HG02840 (cell line): Measurements from ENCODE around the gene MCRS1.

ENCODE experiments used
- ATAC-seq: cut with Tn5 transposase; IDR thresholded peaks from one replicate; pipeline ENCODE4 v1.9.1; 2021; ENCODE audit warnings: mild to moderate bottlenecking, moderate library complexity, moderate number of reproducible peaks; ENCODE audit not compliant: unreplicated experiment, low FRiP score

The MCRS1 gene

DNA sequence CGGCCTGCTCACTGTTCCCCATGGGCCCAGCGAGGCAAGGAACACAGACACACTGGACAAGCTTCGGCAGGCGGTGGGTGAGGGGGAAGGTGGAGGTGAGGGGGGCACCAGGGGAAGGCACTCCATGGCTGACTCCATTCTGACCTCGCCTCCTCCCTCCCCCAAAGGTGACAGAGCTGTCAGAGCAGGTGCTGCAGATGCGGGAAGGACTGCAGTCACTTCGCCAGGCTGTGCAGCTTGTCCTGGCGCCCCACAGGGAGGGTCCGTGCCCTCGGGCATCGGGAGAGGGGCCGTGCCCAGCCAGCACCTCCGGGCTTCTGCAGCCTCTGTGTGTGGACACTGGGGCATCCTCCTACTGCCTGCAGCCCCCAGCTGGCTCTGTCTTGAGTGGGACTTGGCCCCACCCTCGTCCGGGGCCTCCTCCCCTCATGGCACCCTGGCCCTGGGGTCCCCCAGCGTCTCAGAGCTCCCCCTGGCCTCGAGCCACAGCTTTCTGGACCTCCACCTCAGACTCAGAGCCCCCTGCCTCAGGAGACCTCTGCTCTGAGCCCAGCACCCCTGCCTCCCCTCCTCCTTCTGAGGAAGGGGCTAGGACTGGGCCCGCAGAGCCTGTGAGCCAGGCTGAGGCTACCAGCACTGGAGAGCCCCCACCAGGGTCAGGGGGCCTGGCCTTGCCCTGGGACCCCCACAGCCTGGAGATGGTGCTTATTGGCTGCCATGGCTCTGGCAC, 10.6 kb downstream of the MCRS1 start:
- ATAC-seq = no peak

DNA sequence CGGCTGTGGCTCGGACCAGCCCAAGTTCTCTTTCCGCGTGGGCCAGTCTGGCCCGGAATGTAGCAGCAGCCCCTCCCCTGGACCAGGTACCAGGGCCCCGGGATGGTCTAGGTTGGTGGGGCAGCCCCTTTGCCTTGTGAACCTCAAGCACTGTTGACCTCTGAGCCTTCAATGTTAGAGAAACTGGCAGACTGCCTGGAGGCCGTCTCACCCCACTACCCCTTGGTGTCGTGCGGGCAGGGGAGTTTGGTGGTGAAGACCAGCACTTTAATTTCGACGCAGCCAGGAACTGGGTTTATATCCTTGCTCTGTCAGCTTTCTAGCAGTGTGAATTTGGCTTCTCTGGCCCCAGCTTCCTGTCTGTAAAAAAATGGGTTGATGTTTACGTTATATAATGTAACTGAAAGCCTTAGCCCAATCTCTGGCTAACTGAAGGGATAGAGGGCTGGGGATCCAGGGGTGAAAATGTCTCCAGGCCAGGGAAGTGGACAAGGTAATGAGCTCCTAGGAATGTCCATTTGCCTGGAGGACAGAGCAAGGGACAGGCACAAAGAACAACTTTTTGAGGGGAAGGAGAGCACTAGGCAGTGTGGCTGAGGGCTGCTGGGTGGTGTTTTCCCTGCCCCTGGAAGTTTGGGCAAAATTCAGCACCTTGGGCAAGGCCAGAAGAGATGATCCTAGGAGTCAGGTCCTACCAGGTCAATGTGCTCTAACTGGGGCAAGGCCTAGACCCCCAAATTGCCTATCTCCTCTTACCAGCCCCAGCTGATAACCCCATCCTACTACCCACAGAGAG, 11.4 kb downstream of the MCRS1 start:
- no peak for ATAC-seq

DNA sequence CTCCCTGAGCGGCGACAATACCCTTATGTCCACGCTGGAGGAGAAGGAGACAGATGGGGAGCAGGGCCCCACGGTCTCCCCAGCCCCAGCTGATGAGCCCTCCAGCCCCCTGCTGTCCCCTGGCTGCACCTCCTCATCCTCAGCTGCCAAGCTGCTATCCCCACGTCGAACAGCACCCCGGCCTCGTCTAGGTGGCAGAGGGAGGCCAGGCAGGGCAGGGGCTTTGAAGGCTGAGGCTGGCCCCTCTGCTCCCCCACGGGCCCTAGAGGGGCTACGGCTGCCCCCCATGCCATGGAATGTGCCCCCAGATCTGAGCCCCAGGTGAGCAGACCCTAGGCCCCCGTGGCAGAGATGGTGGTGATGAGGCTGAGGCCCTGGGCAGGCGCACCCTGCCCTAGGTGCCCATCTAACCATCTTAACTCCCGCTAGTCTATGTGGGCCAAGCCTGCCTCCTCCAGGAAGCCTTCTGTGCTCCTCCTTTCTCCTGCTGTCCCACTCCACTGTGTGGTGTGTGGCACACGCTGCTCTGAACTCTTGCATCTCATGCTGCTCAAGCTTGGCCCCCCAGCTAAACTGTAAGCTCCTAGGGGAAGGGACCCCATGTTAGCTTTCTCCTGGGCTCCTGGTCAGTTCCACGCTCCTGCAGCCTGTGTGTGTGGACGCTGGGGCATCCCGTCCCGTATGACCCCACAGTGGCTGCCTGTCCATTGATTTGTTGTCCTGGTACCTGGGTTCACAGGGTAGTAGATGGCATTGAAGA, 12.1 kb downstream of the MCRS1 start:
- ATAC-seq = no peak

DNA sequence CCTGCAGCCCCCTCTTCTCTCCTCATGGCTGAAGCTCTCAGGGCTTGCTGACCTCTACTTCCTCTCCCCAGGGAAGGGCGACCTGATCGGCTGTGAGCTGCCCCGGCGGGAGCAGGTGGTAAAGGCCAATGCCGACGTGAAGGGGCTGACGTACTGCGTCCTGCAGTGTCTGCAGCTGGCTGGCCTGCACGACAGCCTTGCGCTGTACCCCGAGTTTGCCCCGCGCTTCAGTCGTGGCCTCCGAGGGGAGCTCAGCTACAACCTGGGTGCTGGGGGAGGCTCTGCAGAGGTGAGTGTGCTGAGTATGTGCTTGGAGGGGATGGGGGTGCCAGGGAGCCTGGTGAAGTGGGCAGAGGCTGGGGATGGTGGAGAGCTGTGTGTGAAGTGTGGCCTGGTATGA, 13.7 kb downstream of the MCRS1 start:
- no peak for ATAC-seq

DNA sequence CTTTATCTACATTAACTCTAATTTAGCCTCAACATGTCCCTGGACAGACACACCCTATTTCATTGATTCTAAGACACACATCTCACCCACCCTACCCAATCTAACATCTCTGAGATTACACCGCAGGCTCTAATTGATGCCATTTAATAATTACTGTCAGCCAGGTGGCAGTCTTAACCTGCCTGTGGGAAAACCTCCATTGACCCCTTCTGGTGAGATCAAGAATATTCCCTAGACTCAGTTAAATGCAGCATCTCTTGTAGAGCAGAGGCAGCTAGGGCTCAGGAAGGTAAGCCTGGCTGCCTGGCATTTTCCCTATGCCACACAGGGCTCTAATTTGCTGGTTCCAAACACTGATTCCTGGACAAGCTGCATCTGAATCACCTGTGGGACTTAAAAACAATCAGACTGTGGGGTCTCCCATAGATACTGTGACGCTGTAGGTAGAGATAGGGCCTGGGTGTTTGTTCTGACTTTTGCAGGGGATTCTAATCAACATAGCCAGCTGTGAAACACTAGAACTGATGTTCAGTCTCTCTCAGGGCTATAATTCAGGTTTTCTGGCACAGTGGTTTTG, 14.3 kb downstream of the MCRS1 start:
- ATAC-seq = no peak

DNA sequence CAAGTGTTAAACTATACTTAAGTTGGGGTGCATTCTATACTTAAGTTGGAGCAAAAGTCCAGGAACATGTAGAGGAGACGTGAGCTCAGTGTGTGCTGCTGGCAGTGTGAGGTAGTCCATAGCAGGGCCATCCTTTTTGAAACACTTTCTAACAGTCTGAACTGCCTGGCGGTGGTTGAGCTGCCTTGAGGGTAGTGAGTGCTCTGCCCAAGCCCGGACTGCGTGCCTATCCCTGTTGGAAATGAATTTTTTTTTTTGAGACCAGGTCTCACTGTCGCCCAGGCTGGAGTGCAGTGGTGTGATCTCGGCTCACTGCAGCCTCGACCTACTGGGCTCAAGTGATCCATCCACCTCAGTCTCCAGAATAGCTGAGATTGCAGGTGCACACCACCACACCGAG, 15.0 kb downstream of the MCRS1 start:
- no peak for ATAC-seq

DNA sequence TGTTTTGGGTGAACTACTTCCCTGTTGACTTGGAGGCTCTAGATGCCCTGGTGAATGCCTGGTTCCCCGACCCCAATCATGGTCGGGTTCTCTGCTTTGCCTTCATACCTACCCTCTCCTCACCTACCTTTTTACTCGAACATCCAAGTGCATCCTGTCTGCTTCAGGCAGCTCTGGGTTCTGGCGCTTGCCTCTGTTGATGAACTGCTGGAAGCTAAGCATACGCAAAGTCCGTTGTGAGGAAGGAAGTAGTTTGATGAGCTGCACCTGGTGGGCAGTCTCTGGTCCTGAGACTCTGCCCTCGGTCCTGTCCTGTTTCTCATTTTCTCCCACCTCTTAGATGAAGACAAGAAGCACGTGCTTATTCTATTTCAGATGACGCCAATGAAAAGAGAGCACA, 15.5 kb downstream of the MCRS1 start:
- no peak for ATAC-seq

DNA sequence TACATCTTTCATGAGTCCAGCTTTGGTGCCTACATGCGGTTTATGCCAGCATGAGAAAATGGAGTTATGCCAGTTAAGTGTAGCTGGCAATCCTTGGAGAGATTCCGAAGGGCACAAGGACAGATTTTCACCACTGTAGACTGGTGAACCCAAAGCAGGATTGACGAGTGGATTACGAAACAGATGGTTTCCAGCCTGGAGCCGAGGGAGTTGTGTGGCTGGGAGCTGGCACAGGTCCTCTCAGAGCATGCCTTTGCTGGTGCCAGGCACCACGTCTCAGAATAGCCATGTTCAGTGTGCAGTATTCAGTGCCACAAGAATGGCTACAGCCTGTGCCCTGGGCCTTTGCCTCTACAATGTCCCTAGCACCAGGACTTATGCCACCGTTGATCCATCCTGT, 15.9 kb downstream of the MCRS1 start:
- ATAC-seq = no peak

DNA sequence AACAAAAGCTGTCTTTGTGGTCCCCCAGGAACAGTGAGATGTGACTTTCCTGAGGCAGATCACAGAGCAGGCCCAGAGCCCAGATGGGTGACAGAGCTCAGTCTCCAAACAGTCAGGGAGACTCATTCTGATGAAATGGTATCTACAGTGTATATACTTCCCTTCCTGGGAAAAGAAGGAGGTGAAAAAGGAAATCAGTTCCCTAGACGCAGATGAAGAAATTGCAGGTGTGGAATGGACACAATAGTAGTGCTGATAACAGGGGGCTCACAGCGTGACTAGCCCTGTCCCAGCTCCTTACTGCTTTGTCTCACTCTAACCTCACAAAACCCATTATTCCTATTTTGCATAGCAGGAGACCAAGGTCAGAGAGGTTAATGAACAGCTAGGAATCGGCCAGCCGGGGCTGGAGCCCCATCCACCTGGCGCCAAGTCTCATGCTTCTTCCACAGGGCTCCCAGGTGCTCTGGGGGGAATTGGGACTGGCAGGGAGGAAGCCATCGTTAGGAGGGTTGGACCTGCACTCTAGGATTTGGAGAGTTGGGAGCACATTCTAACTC, 17.2 kb downstream of the MCRS1 start:
- ATAC-seq = no peak

DNA sequence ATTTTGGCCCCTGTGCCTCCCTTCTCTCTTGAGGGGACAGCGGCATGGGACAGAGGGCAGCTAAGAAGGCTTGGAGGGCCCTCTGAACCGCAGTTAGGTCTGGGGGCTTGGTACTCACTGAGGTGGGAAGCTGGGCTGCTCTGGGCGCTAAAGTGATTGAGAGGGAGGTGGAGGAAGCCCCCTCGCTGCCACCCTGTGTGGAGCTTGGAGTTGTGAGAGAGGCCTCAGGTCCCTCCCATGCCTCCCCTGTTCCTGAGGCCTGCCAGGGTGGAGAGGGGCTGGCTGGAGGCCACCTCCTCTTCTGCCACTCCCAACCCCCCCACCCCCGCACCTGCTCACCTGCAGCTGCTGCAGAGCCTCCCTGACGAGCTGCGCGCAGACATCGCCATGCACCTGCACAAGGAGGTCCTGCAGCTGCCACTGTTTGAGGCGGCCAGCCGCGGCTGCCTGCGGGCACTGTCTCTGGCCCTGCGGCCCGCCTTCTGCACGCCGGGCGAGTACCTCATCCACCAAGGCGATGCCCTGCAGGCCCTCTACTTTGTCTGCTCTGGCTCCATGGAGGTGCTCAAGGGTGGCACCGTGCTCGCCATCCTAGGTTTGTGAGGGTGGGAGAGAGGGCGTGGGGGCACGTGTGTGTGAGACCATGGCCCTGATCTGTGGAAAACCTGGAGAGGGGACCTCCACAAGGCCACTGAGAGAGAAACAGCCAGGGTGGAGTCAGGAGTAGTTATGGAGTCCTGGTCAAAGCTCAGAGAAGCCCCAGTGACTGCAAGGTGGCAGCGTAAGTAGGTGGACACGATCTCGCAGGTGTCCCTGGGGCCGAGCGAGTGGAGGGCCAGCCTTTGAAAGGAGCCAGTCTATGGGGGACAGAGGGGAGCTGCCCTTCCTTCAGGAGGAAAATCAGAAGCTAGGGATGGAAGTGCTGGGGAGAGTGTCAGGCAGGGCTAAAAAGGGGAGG, 17.9 kb downstream of the MCRS1 start:
- ATAC-seq = no peak

DNA sequence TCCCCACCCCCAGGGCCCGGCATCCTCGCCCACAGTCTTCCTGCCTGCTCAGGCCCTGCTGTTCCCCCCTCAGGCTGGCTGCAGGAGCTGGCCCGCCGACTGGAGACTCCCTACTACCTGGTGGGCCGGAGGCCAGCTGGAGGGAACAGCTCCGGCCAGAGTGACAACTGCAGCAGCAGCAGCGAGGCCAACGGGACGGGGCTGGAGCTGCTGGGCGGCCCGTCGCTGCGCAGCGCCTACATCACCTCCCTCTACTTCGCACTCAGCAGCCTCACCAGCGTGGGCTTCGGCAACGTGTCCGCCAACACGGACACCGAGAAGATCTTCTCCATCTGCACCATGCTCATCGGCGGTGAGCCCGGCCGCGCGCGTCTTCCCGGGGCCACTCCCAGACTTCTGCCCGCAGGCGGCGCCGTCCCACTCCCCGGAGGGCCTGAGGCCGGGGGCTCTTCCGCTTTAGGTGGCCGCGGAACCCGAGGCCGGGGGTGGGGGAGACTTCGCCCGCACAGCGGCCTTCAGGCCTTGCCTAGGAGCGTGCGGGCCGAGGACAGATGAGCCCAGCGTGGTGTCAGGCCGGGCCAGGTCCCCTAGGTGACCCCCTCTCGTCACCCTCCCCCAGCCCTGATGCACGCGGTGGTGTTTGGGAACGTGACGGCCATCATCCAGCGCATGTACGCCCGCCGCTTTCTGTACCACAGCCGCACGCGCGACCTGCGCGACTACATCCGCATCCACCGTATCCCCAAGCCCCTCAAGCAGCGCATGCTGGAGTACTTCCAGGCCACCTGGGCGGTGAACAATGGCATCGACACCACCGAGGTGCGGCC, 18.9 kb downstream of the MCRS1 start:
- no peak for ATAC-seq

DNA sequence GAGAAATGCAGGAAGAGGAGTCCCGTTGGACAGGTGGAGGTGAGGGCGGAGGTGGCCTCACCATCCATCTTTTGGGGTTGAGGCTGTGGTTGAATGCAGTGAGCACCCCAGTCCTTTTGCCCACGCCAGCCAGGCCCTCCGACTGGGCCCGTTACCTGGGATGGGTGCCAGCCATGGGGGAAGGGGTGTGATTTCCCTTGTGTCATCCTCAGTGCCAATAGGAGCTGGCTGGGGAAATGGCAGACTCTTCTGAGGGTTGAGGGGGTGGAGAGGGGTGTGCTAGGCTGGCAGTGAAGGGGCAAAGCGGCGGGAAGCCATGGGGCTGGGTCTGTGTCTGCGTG, 19.5 kb downstream of the MCRS1 start:
- no peak for ATAC-seq

DNA sequence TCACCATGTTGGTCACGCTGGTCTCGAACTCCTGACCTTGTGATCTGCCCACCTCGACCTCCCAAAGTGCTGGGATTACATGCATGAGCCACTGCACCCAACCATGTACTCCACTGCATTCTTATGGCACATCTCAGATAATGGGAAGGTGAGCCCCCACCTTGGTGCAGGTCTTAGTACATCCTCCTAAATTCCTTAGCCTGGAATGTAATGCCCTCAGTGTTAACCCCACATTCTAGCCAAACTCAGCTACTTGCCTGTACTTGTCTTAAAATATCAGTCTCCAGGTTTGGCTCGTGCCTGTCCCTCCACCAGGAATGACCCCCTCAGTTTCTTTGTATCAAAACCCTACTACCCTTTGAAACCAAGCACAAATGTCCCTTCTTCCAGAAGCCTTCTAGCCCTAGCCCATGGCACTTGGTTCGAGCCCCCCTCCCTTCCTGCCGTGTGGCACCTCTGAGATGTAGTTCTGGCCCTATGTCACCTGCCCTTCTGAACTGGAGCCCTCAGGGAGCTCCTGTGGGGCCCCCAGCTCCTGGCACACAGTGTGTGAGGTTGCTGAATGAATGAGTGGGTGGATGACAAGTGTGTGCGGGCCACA, 20.8 kb downstream of the MCRS1 start:
- ATAC-seq = no peak

DNA sequence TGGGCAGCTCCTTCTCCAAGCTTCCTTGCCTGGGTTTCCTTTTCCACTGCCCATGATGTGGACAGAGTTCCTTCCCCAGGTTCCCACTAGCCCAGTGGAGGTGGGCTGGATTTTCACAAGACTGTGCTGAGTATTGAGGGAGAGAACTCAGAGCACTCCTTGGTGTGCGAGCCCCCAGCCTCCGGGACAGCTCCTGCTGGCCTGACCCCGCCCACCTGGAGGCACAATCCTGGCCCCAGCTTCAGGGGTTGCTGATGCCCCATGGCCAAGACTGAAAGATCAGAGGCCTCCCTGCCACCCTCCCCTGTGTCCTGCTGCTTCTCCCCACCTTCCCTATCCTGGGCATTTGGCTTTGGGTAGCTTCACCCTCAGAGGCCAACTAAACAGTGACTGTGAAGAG, 21.5 kb downstream of the MCRS1 start:
- no peak for ATAC-seq

DNA sequence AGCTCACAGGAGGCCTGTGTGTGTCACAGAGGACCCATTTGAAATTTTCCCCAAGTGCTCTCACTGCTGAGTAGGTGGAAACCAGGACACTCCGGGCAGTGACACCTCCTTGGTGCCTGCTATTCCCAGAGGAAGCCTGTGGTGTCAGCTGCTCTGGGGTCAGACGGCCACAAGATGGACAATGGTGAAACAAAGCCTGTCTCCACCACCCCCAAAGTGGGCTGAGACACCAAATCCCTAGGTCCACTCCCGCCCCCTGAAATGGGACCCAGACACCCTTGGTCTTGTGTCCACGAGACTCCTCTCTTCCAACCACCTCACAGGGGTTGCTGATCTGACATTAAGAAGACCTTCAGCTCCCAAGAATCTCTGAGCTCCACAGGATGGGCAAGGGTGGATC, 22.1 kb downstream of the MCRS1 start:
- no peak for ATAC-seq

DNA sequence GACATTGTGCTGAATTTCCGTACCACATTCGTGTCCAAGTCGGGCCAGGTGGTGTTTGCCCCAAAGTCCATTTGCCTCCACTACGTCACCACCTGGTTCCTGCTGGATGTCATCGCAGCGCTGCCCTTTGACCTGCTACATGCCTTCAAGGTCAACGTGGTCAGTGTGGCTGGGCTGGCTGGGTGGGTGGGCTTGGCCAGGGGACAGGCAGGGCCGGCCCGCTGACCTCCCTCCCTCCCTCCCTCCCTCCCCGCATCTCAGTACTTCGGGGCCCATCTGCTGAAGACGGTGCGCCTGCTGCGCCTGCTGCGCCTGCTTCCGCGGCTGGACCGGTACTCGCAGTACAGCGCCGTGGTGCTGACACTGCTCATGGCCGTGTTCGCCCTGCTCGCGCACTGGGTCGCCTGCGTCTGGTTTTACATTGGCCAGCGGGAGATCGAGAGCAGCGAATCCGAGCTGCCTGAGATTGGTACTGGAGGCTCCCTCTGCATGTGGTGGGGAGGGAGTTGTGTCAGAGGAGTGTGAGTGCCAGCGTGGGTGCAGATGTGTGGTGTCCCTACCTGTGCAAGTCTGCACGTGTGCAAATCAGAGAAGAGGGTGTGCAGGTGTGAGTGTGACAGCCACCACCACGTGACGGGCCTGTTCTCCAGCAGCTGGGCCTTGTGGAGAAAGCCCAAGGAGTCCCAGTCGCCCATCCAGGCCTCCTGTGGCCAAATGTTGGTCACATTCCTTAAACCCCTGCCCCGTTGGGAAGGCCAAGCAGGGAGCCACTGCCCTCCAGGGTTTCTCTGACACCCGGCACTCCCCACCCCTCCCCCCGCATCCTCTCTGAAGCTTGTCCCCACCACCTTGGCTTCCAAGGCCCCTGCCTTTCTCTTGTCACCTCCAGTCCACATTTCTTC, 23.8 kb downstream of the MCRS1 start:
- no peak for ATAC-seq

DNA sequence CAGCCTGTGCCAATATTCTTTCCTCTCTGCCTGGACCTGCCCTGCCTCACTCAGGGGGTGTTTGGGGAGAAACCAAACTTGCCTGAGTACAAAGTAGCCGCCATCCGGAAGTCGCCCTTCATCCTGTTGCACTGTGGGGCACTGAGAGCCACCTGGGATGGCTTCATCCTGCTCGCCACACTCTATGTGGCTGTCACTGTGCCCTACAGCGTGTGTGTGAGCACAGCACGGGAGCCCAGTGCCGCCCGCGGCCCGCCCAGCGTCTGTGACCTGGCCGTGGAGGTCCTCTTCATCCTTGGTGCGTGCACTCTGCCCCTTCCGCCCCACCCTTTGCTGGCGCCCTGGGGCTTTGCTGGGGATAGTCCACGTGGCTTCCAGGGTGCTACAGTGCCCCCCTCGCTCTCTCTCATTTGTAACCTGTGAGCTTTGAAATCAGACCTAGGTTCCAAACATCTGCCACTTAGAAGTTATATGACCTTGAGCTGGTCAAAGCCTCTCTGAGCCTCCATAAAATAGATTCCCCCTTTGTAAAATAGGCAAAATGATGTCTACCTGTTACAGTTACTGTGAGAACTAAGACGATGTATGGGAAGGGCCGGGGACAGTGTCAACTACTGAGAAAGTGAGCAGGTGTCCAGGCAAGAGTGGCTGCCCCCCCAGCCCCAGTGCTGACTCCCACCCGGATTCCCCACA, 24.6 kb downstream of the MCRS1 start:
- ATAC-seq = no peak
